Tibial nerve (tissue), 4 donors: ENCODE measurements around the gene GTF3C1. TPM values are rescaled to one million over a fixed set of nuclear protein-coding genes. Genes with fewer than 3 reads are reported as not detected.
"Not testable (repeated sequence)": the region's sequence is repeated elsewhere in the genome, so short reads cannot be mapped to it uniquely, and the experiment has no call there.

Experiments used
- DNase-seq, 2 donors: peaks; one replicate each; pipeline ENCODE4 v3.0.0-alpha.2; 2019; ENCODE audit warnings: low spot score in 2 of 2
- H3K27ac ChIP-seq, 4 donors: fragments of 200-600 bp; sonication (generic) in 3 of 4; one replicate each; pipeline ENCODE4 v1.5.1; 2017 to 2019; ENCODE audit warnings: mild to moderate bottlenecking in 1 of 4
- H3K27me3 ChIP-seq, 2 donors: fragments of 200-600 bp; sonication (generic) in 1 of 2; one replicate each; pipeline versions ENCODE4 v1.5.1 to v1.6.0; 2017 to 2019
- H3K36me3 ChIP-seq, 3 donors: fragments of 200-600 bp; sonication (generic); one replicate each; pipeline ENCODE4 v1.5.1; 2018 to 2019
- H3K4me1 ChIP-seq, 4 donors: fragments of 200-600 bp; sonication (generic) in 3 of 4; one replicate each; pipeline ENCODE4 v1.5.1; 2017 to 2019
- H3K4me3 ChIP-seq, 4 donors: fragments of 200-600 bp; sonication (generic) in 3 of 4; one replicate each; pipeline ENCODE4 v1.5.1; 2017 to 2019; ENCODE audit warnings: mild to moderate bottlenecking in 1 of 4, moderate library complexity in 1 of 4
- H3K9me3 ChIP-seq, 4 donors: fragments of 200-600 bp; sonication (generic) in 3 of 4; one replicate each; pipeline ENCODE4 v1.5.1; 2017 to 2019
- EP300 ChIP-seq, 2 donors: sonication (generic); formaldehyde crosslinking; IDR thresholded peaks; one replicate each; pipeline ENCODE4 v1.6.1; 2017; ENCODE audit warnings: antibody characterized with exemption in 2 of 2, mild to moderate bottlenecking in 1 of 2
- POLR2A ChIP-seq, 2 donors: fragments of 450-650 bp; IDR thresholded peaks; one replicate each; pipeline ENCODE4 v1.6.1; 2017; ENCODE audit warnings: antibody characterized with exemption in 2 of 2, mild to moderate bottlenecking in 2 of 2, moderate library complexity in 2 of 2
- WGBS, 2 donors: methylation state at CpG; one replicate each; pipeline ENCODE4 v1.1.5; 2018; 5-methylcytosine and 5-hydroxymethylcytosine counted together
- total RNA-seq, 4 donors: library from RNA; depleted of rRNA; stranded (reverse); fragments of >200 nt; gene quantifications; one replicate each; pipeline ENCODE4 v1.1.0, GENCODE V29; 2016
- TF ChIP-seq, protein P1 (sequence below), 5 experiments: fragments of 200-600 bp in 3 of 5; fragments of 450-650 bp in 2 of 5; sonication (generic) in 3 of 5; IDR thresholded peaks; one replicate each; pipeline ENCODE4 v1.5.1; 2016 to 2019; ENCODE audit warnings: antibody characterized with exemption in 5 of 5, mild to moderate bottlenecking in 3 of 5, moderate library complexity in 2 of 5

The GTF3C1 gene
- total RNA-seq, 4 donors from 2014 or later = 66.7 to 92.4 (median 69.9) TPM

DNA sequence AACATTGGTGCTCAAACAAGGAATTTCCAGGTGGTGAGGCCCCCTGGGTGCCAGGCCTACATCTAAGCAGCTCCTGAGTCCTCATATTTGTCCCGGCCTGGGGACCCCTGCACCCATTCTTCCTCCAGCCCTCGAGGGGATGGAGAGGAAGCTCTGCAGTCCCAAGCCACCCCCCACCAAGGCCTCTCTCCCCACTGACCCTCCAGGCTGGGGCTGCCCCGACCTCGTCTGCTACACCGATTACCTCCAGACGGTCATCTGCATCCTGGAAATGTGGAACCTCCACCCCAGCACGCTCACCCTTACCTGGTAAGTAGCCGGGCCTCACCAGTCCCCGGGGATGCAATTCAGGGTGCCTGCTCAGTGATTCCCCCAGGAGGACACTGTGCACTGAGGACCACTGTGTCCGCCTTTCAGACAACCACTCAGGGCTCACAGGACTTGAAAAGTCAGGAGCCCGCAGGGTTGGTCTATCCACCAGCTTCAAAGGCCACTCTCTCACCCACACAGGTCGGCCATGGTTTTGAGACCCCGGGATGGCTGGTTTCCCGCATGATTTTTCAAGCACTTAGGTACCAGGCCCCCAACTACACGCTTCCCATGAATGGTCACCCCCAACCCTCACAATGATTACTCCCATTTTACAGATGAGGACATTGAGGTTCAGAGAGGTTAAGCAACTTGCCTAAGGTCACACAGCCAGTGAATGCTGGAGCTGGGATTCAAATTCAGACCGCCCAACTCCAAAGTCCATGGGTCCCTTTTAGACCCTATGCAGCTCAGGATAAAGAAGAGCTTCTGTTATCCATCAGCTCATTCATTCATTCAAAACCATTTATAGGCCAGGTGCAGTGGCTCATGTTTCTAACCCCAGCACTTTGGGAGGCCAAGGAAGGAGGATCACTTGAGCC lies 115.3 kb downstream of the GTF3C1 start:
- Histone ChIP-seq H3K9me3 (no peaks in the 10 kb centered on the region), H3K27ac (no peak overlapping the region), H3K4me1 (no peaks in the 10 kb centered on the region), H3K27me3 (peaks cover 0 to 7% of the 10 kb centered on the region in 2 donors), H3K36me3 (no peaks in the 10 kb centered on the region), H3K4me3 (no peak overlapping the region)
- TF ChIP-seq, protein P1, sequence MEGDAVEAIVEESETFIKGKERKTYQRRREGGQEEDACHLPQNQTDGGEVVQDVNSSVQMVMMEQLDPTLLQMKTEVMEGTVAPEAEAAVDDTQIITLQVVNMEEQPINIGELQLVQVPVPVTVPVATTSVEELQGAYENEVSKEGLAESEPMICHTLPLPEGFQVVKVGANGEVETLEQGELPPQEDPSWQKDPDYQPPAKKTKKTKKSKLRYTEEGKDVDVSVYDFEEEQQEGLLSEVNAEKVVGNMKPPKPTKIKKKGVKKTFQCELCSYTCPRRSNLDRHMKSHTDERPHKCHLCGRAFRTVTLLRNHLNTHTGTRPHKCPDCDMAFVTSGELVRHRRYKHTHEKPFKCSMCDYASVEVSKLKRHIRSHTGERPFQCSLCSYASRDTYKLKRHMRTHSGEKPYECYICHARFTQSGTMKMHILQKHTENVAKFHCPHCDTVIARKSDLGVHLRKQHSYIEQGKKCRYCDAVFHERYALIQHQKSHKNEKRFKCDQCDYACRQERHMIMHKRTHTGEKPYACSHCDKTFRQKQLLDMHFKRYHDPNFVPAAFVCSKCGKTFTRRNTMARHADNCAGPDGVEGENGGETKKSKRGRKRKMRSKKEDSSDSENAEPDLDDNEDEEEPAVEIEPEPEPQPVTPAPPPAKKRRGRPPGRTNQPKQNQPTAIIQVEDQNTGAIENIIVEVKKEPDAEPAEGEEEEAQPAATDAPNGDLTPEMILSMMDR (IDR thresholded peaks at IDR 0.05) = no peak
- TF ChIP-seq POLR2A (IDR thresholded peaks at IDR 0.05) = no peak
- TF ChIP-seq EP300 (IDR thresholded peaks at IDR 0.05) = no peak
- DNase-seq = no peak
- WGBS, 2 donors = 87 to 88% methylated on average over 12 to 16 of the region's 16 CpGs

DNA sequence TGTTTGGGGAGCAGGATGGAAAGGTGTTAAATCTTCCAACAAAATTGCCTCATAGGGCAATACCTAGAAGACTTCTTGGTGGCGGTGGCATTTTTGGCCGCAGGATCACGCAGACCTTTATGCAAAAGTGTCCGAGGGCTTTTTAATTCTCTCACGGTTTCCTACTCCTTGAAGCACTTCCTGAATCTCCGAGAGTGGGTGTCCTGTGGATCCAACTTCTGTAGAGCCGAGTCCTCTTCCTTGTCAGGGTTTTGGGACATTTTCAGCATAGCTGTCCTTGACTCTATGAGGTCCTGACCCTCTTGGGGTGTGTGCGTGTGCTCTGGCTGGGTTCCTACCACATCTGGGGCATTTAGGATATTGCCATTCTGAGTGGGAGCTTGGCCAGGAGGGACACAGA lies 116.1 kb downstream of the GTF3C1 start:
- H3K27me3 ChIP-seq = peaks cover 0 to 7% of the 10 kb centered on the region in 2 donors
- DNase-seq = no peak
- no peak overlapping the region for H3K4me3 ChIP-seq
- no peak overlapping the region for H3K27ac ChIP-seq
- no peaks in the 10 kb centered on the region for H3K9me3 ChIP-seq
- WGBS, 2 donors = 69 to 79% methylated on average over 8 of the region's 8 CpGs
- no peaks in the 10 kb centered on the region for H3K36me3 ChIP-seq
- H3K4me1 ChIP-seq = no peaks in the 10 kb centered on the region
- TF ChIP-seq POLR2A (IDR thresholded peaks at IDR 0.05) (no peak), EP300 (IDR thresholded peaks at IDR 0.05) (no peak)
- TF ChIP-seq, protein P1 (IDR thresholded peaks at IDR 0.05) = no peak

DNA sequence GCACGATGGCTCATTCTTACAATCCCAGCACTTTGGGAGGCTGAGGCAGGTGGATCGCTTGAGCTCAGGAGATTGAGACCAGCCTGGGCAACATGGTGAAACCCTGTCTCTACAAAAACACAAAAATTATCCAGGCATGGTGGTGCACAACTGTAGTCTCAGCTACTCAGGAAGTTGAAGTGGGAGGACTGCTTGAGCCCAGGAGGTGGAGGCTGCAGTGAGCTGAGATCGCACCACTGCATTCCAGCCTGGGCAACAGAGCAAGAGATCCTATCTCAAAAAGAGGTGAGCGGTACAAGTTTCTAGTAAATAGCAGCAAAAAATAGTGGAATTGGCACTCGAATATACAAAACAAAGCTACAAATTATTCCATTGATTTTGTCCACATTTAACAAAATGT lies 116.5 kb downstream of the GTF3C1 start:
- H3K4me1 ChIP-seq, DNase-seq, H3K27ac ChIP-seq, H3K36me3 ChIP-seq, H3K9me3 ChIP-seq, H3K27me3 ChIP-seq, H3K4me3 ChIP-seq: not testable (repeated sequence)
- WGBS, 2 donors = 85 to 88% methylated on average over 5 of the region's 5 CpGs

DNA sequence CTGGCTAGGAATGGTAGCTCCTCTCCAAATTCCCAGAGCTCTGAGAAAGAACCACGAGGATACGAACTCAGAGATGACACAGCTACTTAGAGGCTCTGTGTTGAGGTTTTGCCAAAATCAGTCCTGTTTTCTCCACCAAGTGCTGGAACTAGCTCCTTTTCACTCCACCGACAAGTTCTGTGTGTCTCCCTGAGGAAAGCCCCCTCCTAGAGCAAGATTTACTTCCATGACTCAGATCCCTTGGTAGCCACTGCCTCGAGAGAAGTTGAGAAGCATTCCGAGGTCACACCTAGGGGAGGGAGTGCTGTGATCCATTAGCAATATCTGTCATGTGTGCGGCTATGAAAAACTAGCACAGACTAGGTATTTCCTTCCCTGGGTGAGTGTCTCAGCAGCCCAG lies 117.2 kb downstream of the GTF3C1 start:
- Histone ChIP-seq H3K4me1 (no peaks in the 10 kb centered on the region), H3K4me3 (no peak overlapping the region), H3K36me3 (no peaks in the 10 kb centered on the region), H3K27ac (no peak overlapping the region), H3K9me3 (no peaks in the 10 kb centered on the region), H3K27me3 (peaks cover 0 to 7% of the 10 kb centered on the region in 2 donors)
- 44 to 54% methylated on average over 5 to 6 of the region's 6 CpGs for WGBS, 2 donors
- TF ChIP-seq POLR2A (IDR thresholded peaks at IDR 0.05) = no peak
- no peak for TF ChIP-seq EP300 (IDR thresholded peaks at IDR 0.05)
- DNase-seq = no peak

DNA sequence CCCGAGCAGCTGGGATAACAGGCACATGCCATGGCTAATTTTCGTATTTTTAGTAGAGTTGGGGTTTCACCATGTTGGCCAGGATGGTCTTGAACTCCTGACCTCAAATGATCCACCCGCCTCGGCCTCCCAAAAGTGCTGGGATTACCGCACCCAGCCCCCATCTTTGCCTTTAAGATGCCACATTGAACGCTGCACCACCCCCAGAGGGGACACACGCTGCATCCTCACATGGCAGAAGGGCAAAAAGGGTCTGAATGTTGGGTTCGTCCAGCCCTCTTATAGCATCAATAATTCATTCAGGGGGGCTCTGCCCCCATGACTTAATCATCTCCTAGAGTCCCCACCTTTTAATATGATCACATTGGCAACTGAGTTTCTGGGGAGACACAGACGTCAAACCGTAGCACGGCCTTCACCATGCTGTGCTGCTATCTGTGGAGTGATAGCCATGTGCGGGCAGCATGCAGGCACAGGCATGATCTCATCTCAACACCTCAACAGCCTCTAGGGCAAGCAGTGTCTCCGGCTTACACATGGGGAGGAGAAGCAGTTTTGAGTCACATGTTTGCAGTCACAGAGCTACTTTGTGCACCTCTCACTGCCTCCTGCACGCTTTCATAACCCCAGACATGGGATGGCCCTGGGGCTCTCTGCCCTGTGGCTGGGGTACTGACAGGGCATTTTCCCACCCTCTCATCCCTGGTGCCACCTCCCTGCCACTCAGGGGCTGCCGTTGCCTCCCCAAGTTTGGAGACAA lies 117.8 kb downstream of the GTF3C1 start:
- H3K4me3 ChIP-seq = no peak overlapping the region
- no peaks in the 10 kb centered on the region for H3K4me1 ChIP-seq
- peaks cover 0 to 7% of the 10 kb centered on the region in 2 donors for H3K27me3 ChIP-seq
- H3K9me3 ChIP-seq = no peaks in the 10 kb centered on the region
- H3K36me3 ChIP-seq = no peaks in the 10 kb centered on the region
- no peak overlapping the region for H3K27ac ChIP-seq
- 72 to 78% methylated on average over 15 of the region's 15 CpGs for WGBS, 2 donors
- TF ChIP-seq, protein P1 (IDR thresholded peaks at IDR 0.05) = no peak
- TF ChIP-seq EP300 (IDR thresholded peaks at IDR 0.05) (no peak), POLR2A (IDR thresholded peaks at IDR 0.05) (no peak)
- no peak for DNase-seq
